Inferior parietal cortex (tissue), 1 donor: ENCODE measurements around the gene B3GNT5.

Experiments
- DNase-seq: peaks from one replicate; pipeline ENCODE4 v3.0.0-alpha.2; 2016; ENCODE audit errors: extremely low spot score

The B3GNT5 gene

DNA sequence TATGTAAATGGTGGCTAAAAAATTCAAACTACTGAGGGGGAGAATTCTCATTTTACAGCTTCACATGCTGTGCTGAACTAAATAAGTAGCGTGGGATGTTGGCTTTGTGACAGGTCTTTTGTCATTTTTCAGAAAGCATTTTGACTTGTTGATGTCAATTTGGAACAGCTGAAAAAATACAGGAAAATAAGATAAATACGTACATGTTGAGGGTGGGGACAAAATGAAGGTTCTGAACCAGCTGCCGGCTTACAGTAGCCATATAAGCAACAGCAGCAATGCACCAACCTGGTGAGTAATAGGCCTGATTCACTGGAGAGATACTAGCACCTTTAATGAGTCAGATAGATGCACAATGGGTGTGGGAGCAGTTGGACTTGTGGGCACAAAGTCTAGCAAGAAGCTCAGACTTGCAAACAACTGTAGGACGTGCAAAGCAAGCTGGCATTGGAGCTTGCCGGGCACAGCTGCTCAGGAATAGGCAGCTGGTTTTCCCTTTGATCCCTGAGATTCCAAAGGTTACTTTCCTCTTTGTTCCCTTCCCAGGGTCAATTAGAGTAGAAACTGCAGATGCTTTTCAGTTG is 12.9 kb downstream of the B3GNT5 start:
- no peak for DNase-seq

DNA sequence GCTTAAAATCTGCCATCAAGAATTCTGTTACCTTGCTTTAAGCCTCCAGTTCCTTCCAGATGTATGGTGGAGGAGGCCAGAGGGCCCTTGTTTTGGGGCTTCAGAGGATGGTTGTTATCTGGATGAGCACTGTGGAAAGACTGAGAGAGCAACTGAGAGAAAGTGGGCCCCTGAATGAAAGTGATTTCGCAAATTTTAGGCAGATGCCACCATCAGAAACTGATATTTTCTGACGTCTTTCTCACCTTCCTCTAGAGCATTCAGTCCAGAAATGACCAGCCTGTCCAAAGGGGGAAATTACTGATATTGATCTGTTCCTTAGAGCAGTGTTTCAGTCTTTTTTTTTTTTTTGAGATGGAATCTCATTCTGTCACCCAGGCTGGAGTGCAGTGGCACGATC is 13.4 kb downstream of the B3GNT5 start:
- no peak for DNase-seq

GRCh38 chr3:183267140-183267539 is 14.1 kb downstream of the B3GNT5 start:
- no peak for DNase-seq

DNA sequence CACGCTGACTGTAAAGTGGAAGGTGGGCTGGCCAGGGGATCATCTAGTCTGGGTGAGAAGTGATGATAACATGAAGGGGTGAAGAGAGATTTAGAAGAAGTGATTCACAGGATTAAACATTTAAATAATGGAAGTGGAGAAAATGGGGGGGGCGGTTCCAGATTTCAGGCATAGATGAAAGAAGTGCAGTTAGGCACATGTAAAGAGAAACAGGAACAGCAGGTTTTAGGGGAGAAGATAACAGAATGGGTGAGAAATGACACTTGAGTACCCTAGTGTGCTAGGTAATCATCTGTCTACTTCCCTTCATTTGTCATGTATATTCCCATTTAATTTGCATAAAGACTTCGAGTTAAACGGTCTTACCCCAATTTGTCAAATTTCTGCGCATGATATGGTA is 15.3 kb downstream of the B3GNT5 start:
- DNase-seq: no peak

DNA sequence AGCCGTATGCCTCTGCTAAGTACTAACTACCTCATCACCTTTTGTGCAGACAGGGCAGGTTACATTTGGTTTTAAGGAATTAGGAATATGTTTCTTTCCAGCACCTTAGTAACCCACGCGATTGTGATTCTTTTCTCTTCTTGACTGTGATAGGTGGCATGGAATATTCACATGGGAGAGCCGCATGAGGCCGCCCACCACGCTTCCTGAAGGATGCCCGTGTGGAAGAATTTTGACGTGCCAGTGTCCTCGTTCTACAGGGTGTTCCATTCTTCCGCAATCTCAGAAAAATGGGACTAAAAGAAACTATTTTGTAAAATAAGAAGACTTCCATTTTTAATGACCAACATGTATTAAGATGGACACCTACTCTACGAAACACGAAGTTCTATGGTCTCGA is 16.3 kb downstream of the B3GNT5 start:
- DNase-seq: no peak

- DNase-seq: no peak
Measured at GRCh38 chr3:183270344-183270743, 17.3 kb downstream of the B3GNT5 start.

GRCh38 chr3:183272142-183272541 is 19.1 kb downstream of the B3GNT5 start:
- no peak for DNase-seq

DNA sequence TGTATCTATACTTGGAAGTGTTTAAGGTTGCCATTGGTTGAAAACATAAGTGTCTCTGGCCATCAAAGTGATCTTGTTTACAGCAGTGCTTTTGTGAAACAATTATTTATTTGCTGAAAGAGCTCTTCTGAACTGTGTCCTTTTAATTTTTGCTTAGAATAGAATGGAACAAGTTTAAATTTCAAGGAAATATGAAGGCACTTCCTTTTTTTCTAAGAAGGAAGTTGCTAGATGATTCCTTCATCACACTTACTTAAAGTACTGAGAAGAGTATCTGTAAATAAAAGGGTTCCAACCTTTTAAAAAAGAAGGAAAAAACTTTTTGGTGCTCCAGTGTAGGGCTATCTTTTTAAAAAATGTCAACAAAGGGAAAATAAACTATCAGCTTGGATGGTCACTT is 19.7 kb downstream of the B3GNT5 start:
- DNase-seq: no peak

DNA sequence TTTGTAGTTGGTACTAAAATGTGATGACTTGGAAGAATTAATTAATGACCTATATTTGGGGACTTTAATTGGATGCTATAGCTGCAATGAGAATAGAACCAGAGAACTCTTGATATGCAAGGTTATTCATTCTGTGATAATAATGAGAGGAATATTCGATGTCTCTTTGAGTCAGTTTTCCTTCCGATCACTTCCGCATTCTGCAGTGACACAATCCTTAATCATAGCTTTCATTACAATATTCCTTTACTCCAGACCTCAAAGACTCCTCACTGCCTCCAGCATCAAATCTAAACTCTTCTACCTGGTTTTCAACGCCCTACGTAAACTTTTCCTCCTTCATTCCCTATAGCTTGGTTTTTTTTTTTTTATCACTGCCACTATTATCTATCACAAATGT is 21.6 kb downstream of the B3GNT5 start:
- no peak for DNase-seq

DNA sequence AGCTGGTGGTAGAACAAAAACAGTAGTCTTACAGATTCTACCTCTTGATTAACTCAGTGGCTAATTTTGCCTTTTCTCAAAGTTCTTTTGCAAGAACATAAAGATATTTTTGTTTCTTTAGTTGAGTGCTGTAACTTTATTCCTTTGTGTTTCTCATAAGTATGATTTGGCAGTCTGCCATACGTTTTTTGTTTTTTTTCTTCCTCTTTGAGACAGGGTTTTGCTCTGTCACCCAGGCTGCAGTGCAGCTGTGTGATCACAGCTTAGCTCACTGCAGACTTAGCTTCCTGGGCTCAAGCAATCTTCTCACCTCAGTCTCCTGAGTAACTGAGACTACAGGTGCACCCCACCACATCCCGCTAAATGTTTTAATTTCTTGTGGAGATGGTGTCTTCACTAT is 22.4 kb downstream of the B3GNT5 start:
- DNase-seq: no peak

- DNase-seq: no peak
Measured at GRCh38 chr3:183275937-183276336, 22.9 kb downstream of the B3GNT5 start.

DNA sequence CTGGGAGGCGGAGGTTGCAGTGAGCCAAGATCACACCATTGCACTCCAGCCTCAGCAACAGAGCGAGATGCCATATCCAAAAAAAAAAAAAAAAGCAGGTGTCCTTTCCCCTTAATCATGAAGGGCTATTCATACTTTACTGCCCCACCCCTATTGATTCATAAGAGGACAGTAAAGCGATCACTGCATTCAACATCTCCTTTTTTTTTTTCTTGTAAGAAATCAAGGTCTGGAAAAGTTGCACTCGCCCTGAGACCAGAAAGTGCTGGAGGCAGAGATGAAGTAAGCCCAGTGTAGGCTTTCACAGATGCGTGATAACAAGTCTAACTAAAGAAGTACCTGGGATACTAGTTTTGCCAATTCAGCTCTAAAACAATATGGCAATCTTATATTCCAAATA is 24.2 kb downstream of the B3GNT5 start:
- no peak for DNase-seq

GRCh38 chr3:183278479-183279088 is 25.5 kb downstream of the B3GNT5 start:
- DNase-seq: no peak

DNA sequence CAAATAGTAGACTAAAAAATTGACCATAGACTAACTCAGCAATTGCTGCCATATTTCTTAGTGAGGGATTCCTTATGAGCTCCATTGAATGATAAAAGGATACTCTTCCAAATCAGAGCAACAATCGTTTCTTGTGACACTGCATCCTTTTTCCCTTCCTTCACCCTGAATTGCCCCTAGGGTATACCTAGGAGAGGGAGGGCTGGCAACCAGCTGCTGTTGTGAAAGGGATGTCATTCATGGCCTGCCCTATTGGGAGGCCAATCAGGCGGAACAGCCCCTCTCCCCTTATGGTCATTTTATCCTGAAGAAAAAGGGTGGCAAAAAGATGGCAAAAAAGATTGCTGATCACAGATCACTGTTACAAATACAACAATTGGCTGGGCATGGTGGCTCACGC is 26.3 kb downstream of the B3GNT5 start:
- DNase-seq: no peak

DNA sequence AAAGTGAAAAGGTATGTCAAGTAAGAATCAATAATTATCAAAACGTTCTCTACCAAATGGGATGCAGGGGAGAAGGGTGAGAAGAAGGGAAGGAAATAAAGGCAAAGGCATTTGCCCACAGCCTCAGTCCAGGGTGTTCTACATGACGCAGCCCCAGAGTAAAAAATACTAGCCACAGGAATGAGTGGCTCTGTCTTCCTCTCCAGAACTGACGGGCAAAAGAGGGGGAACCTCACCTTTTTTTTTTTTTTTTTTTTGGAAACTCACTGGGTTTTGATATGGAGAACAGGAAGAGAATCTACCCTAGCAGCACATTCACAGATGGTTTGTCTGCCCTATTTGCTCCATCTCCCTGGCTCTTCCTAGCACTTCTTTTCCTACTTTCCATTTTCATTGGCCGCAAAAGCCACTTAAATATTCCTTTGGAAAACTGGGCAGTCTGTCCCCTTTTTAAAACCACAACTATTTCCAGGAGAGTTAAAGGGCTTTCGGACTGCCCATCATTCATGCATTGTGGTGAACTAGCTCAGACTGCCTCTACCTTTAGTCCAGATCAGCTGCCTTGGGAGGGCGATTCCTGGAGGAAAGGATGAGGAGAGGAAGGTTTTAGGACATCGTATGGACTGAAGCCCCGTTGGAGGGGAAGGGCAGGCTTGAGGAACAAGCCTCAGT is 28.2 kb downstream of the B3GNT5 start:
- DNase-seq: no peak

- no peak for DNase-seq
Measured at GRCh38 chr3:183283886-183284285, 30.8 kb downstream of the B3GNT5 start.

DNA sequence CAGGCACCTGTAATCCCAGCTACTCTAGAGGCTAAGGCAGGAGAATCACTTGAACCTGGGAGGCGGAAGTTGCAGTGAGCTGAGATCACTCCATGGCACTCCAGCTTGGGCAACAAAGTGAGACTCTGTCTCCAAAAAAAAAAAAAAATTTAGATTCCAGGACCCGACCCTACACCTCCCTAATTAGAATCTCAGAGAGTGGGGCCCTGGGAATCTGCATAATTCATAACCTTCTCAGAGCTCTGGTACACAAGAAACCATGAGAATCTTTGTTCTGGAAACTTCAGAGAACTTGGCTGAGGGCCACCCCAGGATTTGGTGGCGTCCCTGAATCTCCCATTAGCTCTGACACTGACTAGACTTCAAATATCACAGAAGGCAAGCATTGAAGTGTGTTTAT is 31.5 kb downstream of the B3GNT5 start:
- no peak for DNase-seq

DNA sequence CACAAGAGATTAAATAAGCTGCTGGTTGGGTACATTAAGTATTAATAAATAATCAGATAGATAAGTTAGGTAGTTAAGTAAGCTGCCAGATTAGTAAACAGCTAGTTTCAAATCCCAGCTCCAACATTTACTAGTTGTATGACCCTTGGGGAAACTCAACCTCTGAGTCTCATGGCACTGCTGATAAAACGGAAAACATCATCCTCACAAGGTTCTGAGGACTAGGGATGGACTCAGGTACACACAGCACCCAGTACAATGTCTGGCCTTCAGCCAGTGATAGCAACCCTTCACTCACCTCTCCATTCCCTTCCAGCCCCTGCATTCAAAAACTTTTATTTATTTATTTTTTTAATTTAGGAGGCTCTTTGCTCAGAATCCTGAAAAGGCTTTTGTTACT is 32.3 kb downstream of the B3GNT5 start:
- no peak for DNase-seq

DNA sequence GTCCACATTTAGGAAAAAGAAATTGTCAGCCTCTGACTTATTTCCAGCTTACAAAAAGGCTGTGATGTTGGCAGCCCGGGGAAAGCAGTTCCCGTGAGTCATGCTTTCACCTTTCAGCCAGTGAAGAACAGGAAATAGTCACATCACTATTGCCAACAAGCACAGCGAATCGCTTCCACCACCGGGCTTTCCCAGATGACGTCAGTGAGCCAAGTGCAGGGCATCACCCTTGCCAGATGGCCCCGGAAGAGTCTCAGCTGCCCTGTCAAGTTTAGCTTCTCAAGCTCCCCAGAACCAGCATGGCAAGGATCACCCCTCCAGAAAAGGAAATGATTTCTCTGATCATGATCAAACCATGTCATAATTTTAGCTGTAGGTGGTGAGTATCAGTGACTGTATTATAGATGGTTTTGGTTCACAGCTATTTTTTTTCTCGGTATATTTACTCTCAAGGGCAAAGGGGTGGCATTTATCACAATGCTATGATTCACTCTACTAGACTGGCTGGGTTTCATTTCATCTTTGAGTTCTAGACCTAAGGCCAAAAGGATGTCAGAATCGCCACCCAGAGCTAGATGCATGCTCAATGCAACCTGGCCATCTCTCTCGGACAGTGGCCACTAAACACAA is 32.9 kb downstream of the B3GNT5 start:
- peak; percentile 49 for DNase-seq

GRCh38 chr3:183287301-183287971 is 34.4 kb downstream of the B3GNT5 start:
- no peak for DNase-seq

DNA sequence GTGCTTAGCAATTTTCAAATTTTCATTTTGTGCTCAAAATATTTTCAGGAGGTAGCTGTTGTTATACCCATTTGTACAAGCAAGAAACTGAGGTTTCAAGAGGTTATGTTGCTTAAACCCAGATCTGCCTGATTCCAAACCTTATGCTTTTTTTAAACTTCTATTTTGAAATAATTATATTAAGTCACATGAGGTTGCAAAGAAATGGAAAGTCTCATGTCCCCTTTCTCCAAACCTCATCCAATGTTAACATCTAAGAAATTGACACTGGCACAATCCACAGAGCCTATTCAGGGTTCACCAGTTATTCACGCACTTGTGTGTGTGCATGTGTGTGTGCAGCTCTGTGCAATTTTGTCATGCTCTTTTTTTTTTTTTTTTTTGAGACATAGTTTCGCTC is 35.1 kb downstream of the B3GNT5 start:
- DNase-seq: no peak

- no peak for DNase-seq
Measured at GRCh38 chr3:183290216-183290615, 37.2 kb downstream of the B3GNT5 start.
